ENCODE measurements around the gene PITRM1.

PITRM1 gene

DNA sequence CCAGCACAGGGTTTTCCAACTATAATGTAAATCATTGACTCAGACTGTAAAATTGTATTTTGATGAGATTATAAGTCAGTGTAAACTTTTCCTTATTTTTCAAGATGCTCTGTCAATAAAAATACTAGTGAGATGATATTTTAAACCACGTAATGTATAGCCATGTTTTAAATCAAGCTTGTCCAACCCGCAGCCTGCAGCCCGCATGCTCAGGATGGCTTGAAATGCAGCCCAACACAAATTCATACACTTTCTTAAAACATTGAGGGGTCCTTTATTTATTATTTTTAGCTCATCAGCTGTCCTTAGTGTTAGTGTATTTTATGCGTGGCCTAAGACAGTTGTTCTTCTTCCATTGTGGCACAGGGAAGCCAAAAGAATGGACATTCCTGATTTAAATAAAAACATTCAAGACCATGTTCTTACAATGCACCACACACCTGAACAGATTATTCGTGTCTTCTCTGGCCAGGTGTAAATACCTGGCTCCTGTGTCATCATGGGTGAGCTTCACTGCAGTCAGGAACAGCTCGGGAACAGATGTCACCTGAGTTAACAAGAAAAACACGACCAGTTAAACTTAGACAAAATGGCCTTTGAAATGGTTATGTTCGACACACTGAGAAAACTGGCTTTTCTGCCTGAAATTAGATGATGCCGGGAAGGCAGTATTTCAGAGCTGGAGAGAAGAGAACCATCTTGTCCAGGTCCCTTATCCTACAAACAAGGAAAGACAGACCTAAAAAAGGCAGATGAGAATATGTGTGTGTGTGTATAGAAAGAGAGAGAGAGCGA lies 5.9 kb downstream of the PITRM1 start:
- no peak for DNase-seq

DNA sequence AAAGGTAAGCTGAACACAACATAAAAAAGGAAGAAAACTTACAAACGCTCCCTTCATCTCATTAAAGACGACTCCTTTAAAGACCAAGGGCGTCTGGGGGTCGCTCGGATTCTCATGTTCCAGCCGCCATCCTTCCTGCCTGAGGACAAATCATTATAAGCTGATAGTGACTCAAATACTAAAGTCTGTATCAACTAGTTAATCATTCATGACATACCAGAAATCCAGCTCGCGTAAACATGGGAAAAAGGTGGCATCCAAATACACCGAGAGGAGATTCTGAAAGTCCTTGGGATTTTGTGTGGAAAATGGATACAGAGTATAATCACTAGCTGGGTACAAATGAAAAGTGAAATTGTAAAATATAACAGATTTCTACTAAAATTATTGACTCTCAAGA lies 7.4 kb downstream of the PITRM1 start:
- no peak for DNase-seq

DNA sequence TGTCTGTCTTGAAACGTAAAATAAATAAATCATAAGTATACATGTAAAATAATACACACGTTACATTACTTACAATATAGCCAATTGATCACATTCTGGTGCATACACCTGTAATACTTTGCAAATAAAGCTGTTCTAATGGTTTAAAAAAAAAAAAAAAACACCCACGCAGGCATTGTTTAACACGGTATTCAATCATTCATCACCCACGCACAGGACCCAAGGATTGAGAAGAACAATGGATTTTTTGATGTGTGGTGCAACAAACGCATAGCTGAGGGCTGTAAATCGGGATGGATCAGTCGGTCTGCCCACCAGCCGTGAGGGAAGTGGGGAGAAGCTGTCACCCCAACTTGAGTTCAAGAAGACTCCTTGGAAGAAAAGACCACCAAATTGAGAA lies 8.7 kb downstream of the PITRM1 start:
- no peak for DNase-seq

DNA sequence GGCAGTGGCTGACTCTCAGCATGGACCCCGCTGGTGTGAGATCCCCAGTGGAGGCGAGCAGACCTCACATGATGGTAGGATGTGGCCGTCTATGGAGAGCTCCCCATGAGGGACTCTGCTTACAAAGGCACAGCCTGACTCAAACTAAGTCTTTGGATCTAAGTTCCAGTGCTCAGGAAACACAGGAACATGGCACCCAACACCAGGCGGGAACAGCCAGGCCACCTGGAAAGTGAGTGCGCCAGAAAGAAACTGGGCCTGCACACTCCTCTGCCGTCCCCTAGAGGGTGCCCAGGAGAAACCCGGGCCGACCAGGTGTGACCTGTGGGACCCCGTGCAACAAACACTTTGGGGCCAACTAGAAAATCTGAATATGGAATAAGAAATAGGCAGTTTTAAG lies 10.0 kb downstream of the PITRM1 start:
- no peak for DNase-seq

DNA sequence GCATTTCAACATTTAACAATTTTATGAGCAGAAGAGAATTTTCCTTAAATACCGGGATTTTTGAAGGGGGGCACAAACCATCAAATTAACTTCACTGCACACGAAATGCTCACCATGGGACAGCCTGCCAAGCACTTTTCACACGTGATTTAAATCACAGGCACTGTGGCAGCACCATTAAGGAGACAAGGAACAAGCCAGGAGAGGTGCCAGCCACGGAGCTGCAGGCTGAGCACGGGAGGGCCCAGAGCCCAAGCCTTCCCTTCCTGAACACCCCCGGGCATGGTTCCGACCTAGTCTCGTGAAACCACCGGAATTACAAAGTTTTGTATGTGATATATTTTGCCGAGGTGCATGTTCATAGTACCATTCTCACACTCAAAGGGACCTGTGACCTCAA lies 13.4 kb downstream of the PITRM1 start:
- DNase-seq, result no peak

DNA sequence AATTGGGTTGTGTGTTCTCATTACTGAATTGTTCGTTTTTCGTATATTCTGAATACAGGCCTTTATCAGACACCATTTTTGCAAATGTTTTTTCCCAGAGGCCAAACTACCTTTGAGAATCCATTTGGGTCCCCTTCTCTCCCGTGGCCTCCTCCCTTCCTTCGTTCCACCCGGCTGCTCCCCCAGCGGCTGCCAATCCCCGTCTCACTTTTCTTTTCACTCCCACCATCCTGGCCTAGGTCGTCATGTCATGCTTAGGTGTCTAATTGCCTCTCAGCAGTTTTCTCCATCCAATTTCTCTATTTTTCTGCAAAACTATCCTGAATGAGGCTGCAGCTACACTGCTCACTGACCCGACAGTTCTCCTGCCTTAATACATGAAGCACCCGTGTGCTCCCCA lies 17.9 kb downstream of the PITRM1 start:
- no peak for DNase-seq

DNA sequence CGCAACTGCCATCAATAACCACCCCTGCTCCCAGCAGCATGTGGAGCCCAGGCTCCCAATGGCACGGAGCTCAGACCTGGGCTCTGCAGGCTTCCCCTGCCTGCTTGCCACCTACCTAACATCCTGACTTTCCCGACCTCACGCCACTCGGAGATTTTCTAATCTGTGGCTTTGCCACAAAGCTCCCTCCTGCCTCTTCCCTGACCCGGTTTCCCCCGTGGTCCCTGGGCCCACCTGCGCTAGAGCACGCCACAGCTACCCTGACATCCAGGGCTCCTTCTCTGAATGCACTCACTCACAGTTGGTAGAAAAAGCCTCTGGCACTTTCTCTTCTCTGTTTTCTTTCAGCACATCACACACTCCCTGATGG lies 20.0 kb downstream of the PITRM1 start:
- DNase-seq, result no peak

DNA sequence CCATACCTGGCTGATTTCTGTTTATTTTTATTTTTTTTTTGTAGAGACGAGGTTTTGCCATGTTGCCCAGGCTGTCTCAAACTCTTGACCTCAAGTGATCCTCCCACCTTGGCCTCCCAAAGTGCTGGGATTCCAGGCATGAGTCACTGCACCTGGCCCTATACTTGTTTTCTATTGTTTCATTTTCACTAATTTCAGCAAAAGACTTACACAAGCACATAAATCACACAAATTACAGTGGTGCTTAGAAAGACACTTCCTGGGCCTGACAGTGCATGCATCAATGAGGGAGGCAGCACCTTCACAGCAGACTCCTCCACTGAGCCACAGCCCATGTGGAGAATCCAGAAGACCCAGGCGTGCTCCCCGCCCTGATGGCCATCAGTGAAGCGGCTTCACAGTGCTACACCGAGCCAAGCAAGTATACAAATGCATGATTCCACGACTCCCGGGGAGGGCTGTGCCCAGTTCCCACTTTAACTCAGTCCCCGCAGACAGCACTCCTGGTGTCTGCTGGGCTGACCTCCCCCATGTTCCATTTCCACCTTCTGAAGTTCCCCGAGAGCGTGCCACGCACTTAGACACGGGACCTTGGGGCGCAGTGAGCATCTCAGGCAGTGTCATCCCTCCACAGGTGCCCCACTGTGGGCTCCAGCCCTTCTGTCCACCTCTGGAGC lies 20.6 kb downstream of the PITRM1 start:
- DNase-seq, result no peak

DNA sequence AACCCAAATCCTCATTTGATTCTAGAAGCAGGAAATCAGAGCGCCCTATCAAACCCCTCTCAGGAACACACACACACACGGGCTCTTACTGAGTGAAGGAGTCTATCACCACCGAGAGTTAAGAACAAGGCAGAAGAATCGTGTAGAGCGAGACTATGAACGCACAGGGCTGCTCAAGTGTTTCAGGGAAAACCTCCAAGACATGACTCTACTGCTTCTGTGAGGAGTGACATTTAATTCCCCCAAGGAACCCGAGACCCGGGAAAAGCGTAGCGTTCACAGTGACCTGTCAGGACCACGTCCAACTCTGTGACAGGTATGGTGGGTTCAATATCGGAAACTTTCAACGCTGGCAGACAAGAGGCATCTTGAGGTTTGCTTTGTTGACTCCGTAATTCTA lies 21.6 kb downstream of the PITRM1 start:
- DNase-seq, result no peak

DNA sequence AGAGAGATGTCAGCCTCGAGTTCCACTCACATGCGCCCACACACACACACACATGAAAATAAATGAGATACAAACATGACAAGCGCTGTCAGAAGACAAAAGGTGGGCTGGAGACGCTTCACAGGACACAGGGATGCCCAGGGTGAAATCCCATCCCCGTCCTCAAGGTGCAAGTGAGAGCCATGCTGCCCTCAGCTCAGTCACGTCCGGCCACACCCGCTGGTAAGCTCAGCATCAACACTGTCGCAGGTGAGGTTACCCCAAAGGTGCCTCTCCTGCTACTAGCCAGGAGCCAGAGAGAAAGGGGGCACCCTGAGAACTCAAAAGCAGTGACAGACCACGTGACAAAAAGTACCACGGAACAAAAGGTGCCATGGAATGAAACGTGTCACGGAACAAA lies 22.2 kb downstream of the PITRM1 start:
- DNase-seq, result no peak

DNA sequence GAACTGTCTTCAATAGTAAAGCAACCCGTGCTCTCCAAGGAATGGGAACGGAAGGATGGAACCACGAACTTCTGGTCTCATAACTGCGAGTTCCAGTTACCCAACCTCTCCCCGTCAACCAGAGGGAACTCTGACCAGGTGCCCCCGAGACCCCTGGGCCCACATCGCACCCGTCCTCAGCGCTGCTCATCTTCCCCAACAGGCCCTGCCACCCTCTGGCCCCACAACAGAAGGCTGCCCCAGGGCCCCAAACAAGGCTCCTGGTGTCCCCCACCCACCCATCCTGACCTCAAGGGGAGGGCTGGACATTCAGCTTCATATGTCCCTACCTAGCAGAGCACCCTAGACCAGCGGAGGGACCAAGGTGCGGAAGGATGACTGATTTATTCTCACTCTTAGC lies 22.7 kb downstream of the PITRM1 start:
- DNase-seq, result no peak

DNA sequence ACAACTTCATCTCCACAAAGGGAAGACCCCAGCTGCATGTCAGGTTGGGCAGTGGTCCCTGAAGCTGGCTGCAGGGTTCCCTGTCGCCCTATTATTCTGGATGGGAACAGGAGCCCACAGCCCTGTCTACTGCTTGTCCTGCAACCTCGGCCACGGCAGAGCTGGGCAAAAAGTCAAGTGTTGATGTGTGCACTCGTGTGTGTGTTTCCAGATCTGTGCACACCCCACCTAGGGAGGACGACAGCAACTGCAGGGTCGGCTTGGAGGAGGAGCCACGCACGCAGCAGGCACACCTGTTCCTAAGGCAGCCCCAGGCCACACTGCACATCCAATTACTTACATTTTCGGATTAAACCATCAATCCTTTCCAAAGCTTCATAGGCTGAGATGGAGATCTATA lies 23.6 kb downstream of the PITRM1 start:
- no peak for DNase-seq

DNA sequence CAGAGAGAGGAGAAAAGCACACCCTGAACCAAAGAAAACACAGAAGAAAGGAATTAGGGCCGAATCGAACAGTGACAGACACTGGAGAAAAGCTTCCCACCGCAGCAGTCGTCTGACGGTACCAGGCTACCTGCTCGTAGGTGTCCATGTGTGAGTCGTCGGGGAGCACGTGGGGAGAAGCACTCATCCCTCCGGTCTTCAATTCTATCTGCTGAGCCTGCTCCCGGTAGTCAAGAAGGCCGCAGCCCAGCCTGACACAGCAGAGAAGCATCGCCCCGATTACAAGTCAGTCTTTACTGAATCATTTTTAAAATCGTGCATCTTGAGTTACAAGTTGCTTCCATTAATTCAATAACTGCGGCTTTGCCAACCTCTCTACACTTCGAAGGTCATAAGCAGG lies 24.5 kb downstream of the PITRM1 start:
- DNase-seq, result no peak

DNA sequence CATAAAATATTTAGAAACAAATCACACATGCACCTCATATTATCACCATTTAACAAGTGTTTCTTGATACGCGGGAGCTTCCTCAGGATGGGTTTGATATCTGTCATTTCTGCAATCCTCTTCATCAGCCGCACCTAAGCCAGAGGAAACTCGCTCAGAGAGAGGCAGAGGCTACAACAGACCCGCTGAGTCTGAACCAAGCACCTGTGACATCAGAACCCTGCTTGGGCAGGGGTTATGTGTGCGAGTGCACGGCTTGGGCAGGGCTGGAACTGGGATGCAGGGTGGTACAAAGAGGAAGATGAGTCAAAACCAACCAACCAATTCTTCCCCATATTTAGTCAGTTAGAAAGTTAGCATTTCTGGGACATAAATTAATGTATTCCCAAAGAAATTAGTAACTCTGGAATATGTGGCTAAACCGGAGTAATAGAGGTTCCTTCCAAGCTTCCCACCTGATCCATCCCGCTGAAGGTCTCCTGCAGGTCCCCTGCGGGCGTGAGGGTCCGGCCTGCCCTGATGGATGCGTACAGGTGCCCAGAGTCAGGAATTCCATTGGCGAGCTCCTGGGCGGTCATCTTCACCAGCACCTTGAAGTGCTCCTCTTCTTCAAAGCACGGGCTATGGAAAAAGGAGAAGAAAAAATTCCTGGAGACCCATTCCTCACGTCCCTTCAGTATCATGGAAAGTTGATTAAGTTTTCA lies 25.3 kb downstream of the PITRM1 start:
- DNase-seq, result no peak

DNA sequence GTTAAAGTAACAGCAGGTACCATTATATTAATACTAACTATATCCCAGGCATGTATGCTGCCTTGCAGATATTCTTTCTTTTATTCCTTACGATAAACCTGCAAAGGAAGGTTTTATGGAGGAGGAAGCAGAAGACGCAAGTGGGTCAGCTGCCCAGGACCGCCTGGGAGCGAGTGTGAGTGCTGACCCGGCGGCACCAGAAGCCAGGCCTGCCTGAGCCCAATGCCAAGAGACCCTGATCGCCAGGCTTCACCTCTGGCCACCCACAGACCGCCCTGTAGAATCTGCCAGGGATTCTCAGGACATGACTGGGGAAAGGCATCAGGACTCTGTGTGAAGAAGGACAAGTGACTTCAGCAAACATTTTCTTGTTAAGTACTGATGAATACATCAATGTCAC lies 26.3 kb downstream of the PITRM1 start:
- DNase-seq, result no peak

DNA sequence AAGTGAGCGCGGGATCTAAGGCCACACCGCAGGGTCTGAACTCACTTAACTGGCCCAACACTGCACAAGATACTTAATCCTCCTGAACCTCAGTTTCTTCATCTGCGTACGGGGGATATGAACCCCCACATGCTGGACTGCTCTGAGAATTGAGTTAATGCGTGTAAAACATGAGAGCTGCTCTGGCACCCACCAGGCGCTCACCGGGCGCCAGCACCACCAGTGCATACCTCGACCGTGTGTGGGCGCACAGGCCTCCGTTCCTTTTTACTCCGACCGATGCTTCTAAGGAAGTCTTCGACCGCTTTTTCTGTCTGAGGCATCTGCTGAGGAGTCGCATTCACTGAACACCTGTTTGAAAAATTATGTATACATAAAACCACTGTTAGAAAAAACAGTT lies 27.2 kb downstream of the PITRM1 start:
- no peak for DNase-seq

DNA sequence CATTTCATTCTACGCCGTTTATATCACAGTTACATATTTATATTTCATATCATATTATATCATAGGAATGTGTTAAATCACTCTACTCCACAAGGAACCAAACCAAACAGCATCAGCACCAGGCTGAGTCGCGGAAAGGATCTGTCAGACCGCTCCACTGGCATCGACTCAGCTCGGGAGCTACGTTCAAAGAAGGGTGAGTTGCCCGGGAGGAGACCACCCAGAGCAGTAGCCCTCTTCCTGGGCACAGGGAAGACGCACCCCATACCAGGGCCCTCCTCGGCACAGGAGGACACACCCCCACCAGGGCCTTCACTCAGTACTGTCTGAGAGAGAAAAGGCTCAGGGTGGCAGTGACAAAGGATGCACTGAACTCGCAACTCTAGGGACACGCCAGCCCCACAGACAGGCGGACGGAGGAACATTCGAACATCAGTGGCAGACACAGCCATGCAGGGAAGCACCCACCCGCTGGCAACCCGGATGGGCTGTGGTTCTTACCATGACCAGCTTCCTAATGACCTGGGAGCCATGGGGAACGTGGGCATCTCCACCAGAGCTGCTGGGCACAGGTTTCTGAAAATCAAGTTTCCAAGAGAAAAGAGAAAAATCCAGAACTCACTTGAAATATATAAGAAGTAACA lies 28.7 kb downstream of the PITRM1 start:
- no peak for DNase-seq

DNA sequence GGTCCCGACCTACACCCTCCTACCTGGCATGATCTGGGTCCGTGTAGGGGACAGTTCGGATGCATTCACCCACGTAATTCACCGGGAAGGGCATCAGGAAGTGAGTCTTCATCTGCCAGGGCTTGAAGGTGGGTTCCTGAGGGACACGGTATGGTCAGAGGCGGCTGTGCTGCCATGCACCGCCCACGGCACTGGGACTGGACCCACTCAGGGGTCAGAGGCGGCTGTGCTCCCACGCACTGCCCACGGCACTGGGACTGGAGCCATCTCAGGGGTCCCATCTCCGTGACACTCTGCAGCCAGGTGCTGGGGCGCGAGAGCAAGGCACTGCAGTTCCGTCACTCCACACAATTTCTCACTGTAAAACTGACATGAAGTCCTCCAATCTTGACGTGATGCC lies 29.2 kb downstream of the PITRM1 start:
- no peak for DNase-seq

DNA sequence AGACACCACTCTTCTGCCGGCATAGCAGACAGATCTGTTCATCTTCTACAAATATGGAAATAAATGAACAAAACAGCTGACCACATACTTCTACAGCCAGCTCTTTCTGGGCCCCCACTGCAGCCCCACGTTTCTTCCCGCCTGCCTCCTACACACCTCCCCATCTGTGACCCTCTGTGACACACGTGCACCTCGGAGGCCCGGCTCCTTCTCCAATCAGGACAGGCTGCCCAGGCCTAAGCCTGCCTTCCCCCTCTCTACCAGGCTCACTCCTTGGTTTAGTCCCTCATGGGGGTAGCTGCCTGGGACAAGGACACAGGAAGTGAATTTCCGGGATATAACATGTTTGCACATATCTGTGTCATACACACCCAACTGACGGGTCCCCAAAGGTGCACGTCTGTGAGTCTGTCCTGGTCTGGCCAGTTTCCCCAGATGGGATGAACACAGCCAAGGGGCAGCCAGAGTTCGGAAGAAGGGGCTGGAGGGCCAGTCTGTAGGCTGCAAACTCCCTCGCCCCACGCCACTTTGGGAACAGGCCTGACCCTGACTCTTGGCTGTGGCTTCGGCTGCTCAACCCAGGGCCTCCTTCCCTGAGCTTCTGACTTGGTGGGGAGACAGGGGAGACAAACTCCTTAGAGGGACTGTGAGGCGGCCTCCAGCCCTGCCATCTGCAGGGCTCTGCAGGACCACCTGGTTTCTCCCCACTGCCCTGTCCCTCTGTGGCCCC lies 30.3 kb downstream of the PITRM1 start:
- DNase-seq, result no peak

DNA sequence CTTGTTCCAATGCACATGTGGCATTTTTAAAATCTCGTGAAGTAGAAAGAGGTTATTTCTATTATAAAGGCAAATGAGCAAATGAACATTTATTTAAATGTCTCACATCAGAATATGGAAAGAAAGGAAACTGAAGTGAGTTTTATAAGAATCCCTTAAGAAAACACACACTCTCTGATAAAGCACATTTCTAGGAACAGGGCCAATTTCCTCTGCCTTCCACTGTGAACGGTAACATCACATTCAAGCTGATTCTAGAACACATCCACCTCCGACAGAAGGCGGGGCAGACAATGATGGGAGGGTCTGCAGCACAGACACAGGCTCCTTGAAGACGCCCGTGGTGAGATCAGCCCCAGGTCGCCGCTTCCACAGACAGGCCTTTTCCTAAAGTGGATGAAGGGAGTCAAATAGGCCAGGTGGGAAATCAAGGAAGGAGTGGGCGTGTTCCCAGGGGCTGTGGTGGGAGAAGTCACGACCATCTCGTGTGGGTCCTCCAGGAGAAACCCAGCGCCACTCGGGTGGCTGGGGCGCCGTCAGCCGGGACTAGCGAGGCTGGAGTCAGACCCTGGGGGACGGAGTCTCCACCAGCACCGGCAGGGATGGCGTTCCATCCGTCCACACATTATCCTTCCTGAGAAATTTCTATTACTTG lies 31.1 kb downstream of the PITRM1 start:
- no peak for DNase-seq

DNA sequence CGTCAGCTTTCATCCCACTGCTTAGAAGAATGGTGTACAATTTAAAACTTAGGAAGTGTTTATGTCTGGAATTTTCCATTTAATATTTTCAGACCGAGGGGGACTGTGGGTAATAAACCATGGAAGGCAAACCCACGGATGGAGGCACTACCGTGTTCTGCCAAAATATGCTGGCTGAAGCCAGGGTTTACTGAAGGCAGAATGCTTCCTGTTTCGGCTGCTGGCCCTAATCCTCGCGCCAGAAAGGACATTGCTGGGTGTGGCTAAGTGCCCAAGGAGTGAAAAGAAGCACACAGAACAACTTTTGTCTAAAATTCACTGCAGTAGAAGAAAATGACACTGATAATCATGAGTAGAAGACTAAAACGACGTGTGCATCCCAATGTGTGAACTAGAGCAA lies 32.3 kb downstream of the PITRM1 start:
- no peak for DNase-seq

DNA sequence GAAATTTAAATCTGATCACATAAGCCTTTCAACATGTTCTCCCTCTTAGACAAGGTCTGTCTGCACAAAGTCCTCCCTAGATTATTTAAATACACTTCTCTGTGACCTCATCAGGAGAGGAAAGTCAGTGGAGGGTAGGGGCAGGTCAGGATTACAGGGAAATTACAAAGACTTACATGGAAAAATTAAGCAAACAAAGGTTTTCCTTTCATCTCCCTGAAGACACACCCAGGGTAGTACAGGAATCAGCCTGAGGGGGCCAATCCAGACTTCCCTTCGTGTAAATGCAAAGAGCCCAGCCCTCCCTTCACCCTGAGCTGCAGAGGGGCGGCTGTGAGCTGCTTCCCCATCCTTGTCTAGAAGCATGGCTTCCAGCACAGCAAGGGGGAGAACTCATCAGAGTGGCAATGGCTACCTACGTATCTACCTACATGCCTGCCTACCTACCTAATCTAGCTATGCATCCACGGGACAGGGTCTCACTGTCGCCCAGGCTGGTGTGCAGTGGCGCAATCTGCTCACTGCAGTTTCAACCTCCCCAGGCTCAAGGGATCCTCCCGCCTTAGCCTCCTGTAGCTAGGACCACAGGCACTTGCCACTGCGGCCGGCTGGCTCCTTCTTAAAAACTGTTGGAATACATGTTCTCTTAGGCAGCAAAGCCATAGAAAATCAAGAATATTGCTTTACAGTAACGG lies 33.2 kb downstream of the PITRM1 start:
- no peak for DNase-seq
